ENCODE data around the gene SPIB.
A peak's percentile ranks its signal among the peaks of the same experiment; 100 is the strongest.
"Not testable (repeated sequence)": the region's sequence is repeated elsewhere in the genome, so short reads cannot be mapped to it uniquely, and the experiment has no call there.

Gene SPIB

DNA sequence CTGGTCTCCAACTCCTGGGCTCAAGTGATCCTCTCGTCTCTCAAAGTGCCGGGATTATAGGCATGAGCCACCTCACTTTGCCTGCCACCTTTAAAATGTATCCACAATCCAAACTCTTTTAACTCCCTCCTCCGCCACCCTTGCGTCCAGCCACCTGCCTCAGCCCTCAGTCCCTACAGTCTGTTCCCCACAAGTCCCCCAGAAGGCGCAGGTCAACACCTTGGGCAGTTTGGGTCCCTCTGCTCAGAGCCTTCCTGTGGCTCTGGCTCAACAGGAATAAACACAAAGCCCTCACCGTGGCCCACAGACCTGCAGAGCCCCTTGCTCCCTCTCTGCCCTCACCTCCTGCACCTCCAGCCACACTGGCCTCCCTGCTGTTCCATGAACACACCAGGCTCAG lies 50.1 kb downstream of the SPIB start:
- no peak for DNase-seq (ENCODE audit: low spot score)

DNA sequence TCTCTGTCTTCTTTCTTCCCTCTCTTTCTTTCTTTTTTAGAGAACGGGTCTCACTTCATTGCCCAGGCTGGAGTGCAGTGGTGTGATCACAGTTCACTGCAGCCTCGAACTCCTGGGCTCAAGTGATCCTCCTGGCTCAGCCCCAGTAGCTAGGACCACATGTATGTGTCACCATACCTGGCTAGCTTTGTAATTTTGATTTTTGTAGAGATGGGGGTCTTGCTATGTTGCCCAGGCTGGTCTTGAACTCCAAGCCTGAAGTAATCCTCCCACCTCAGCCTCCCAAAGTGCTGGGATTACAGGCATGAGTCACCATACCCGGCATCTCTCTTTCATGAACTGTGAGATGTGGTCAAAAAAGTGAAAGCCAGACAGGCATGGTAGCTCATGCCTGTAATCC lies 54.6 kb downstream of the SPIB start:
- not testable (repeated sequence) for DNase-seq (ENCODE audit: low spot score)

DNA sequence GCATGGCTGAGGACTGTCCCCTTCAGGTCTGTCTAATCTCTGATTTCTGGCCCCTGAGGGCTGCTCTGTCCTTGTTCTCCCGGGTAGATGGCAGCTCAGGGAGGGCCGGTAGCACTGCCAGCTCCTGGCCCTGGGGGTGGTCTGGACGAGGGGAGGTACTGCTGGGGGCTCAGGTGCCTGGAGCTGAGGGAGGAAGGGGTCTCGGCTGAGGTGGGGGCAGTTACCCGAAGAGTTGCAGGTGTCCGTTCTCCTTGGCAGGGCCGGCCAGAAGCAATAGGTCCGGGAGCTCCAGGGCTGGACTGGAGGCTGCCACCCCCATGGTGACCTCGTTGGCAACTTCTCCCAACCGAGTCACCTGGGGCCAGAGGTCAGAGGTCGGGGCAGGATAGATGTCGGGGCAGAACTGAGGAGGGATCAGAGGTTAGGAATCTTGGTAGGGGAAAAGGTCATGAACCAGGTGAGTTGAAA lies 56.4 kb downstream of the SPIB start:
- no peak for DNase-seq (ENCODE audit: low spot score)

GRCh38 chr19:50475736-50476223 lies 57.0 kb downstream of the SPIB start:
- no peak for DNase-seq (ENCODE audit: low spot score)

DNA sequence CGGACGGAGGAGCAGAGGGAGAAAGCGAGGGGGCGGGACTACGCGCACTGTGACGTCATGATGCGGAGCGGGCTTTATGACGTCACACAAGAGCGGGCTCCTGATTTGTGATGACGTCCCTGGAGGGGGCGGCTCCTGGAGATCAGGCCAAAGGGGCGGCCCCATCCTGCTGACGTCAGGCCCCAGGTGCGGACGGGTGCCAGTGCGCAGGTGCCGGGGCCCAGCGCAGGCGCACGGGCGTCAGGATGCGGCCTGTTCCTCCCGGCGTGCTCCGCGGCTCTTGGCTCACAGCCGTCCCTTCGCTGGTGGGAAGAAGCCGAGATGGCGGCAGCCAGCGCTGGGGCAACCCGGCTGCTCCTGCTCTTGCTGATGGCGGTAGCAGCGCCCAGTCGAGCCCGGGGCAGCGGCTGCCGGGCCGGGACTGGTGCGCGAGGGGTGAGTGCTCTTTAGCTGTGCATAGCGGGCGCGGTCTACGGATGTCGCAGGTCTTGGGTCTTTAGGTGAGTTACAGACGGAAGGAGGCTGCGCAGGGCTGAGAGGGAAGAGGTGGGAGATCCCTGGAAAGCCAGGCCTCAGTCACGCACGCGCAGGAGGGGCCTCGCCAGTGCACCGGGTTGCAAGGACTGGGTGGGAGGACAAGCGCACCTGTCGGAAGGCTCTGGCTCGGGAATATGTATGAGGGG lies 57.6 kb downstream of the SPIB start, which contains the start of the genes EMC10 and GARIN5A:
Gene EMC10, plus strand, starts transcription at position 284 of the 683 bp plus-strand sequence. Its CDS starts 38 bp downstream, at position 322.
Gene GARIN5A, minus strand, starts transcription at position 625 of the 683 bp plus-strand sequence. Its CDS starts 460 bp downstream, at position 165.
- DNase-seq (ENCODE audit: low spot score) = peak; percentile 99

- no peak for DNase-seq (ENCODE audit: low spot score)
These were observed 58.1 kb downstream of the SPIB start for GRCh38 chr19:50476907-50477238.

GRCh38 chr19:50477751-50478515 lies 59.2 kb downstream of the SPIB start:
- DNase-seq (ENCODE audit: low spot score) = no peak

- peak; percentile 67 for DNase-seq (ENCODE audit: low spot score)
These were observed 60.4 kb downstream of the SPIB start for GRCh38 chr19:50478901-50479715.

GRCh38 chr19:50479761-50480251 lies 61.1 kb downstream of the SPIB start:
- no peak for DNase-seq (ENCODE audit: low spot score)

DNA sequence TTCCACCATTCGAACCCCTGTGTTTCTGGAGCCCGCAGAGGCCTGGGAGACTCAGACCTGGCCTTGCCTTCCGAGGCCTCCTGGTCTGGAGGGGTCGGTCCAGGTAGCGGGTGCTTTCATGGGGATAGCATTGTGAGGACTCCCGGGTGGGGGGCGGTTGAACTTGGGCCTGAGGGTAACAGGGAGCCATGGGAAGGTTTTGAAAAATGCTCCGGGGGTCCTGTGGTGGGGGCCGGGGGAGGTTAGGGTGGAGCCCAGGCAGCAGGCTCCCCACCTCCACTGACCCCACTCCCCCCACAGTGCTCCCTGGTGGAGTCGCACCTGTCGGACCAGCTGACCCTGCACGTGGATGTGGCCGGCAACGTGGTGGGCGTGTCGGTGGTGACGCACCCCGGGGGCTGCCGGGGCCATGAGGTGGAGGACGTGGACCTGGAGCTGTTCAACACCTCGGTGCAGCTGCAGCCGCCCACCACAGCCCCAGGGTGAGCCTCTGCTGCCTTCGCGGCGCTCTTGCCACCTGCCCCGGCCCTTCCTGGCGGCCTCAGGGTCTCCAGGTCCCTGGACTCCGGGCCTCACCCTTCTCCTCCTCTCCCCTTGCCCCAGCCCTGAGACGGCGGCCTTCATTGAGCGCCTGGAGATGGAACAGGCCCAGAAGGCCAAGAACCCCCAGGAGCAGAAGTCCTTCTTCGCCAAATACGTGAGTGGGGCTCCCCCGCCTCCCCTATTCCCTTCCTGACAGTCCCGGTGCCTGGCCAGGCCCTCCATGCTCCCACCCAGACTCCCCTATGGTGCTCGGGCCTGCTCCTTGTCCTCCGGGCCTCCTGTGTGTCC lies 61.8 kb downstream of the SPIB start:
- DNase-seq (ENCODE audit: low spot score) = no peak

All from hepatic stellate cell (primary cell).